Hepatic stellate cell (primary cell): ENCODE measurements around the gene CCL3.
"Not testable (repeated sequence)": the region's sequence is repeated elsewhere in the genome, so short reads cannot be mapped to it uniquely, and the experiment has no call there.

Experiments used
- DNase-seq: peaks from one replicate; pipeline ENCODE4 v3.0.0; 2011; ENCODE audit warnings: low spot score

Gene CCL3

GRCh38 chr17:36089888-36090836 lies at the start of gene CCL3:
Gene CCL3 (minus strand): TSS chr17:36090143. CDS start chr17:36090058, 85 bp downstream.
- no peak for DNase-seq

- DNase-seq = no peak
These were observed 46.5 kb upstream of the CCL3 start for GRCh38 chr17:36136439-36136838.

- DNase-seq = no peak
These were observed 46.1 kb upstream of the CCL3 start for GRCh38 chr17:36136036-36136435.

- DNase-seq = no peak
These were observed 45.5 kb upstream of the CCL3 start for GRCh38 chr17:36135465-36135864.

- no peak for DNase-seq
These were observed 43.8 kb upstream of the CCL3 start for GRCh38 chr17:36133602-36134236.

- DNase-seq = no peak
These were observed 42.5 kb upstream of the CCL3 start for GRCh38 chr17:36132421-36132831.

- DNase-seq = no peak
These were observed 42.0 kb upstream of the CCL3 start for GRCh38 chr17:36131931-36132330.

GRCh38 chr17:36131421-36131820 lies 41.5 kb upstream of the CCL3 start:
- no peak for DNase-seq

- DNase-seq = no peak
These were observed 40.4 kb upstream of the CCL3 start for GRCh38 chr17:36130346-36130745.

- DNase-seq = no peak
These were observed 39.7 kb upstream of the CCL3 start for GRCh38 chr17:36129616-36130015.

GRCh38 chr17:36128411-36128978 lies 38.6 kb upstream of the CCL3 start:
- no peak for DNase-seq

- no peak for DNase-seq
These were observed 38.0 kb upstream of the CCL3 start for GRCh38 chr17:36127911-36128310.

GRCh38 chr17:36127199-36127893 lies 37.4 kb upstream of the CCL3 start:
- no peak for DNase-seq

- DNase-seq = no peak
These were observed 35.2 kb upstream of the CCL3 start for GRCh38 chr17:36124879-36125824.

- no peak for DNase-seq
These were observed 33.5 kb upstream of the CCL3 start for GRCh38 chr17:36123431-36123830.

GRCh38 chr17:36121099-36121498 lies 31.2 kb upstream of the CCL3 start:
- not testable (repeated sequence) for DNase-seq

- no peak for DNase-seq
These were observed 30.3 kb upstream of the CCL3 start for GRCh38 chr17:36120221-36120620.

GRCh38 chr17:36118477-36119353 lies 28.8 kb upstream of the CCL3 start:
- DNase-seq = no peak

GRCh38 chr17:36117505-36118382 lies 27.8 kb upstream of the CCL3 start:
- DNase-seq = no peak
